ENCODE data around the gene USP49. TPM values are rescaled to one million over a fixed set of nuclear protein-coding genes. Genes with fewer than 3 reads are reported as not detected.

Gene USP49
- total and polyA plus RNA-seq, 12 donors, result 0.58 to 2.0 (median 1.7) TPM

DNA sequence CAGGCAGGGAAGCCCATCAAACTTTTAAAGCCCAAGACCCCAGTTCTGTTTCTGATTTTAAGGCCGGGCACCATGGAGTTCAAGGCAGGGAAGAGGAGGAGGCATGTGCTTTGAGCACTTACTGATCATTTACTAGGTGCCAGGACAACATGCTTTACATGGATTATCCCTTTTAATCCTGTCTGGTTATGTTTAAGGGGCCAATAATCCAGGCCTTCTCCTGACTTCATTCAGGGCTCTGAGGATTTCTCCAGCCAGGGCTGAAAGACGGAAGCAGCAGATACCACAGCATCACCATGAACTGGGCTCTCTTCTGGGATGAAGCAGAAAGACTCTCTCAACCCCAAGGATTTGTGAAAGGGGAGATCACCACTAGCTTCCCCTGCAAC is 42.3 kb upstream of the USP49 start:
- peaks cover 0 to 60% (median 35%) of the 10 kb centered on the region in 9 donors for H3K36me3 ChIP-seq
- H3K27me3 ChIP-seq, result no peaks in the 10 kb centered on the region
- 57 to 64% methylated on average over 2 of the region's 2 CpGs for WGBS, 2 donors
- no peak for DNase-seq
- intact Hi-C loops (cut with DNase I), result loop anchor here in 8 of 10 donors (2.0 to 5.0 kb wide), 5 partner anchors 17 to 155 kb away; partner anchors contain the start of genes TOMM6 (in 2 of the 8), BYSL (in 1 of the 8), MED20 (in 1 of the 8) and PRICKLE4 (in 1 of the 8)
- H3K27ac ChIP-seq, result peak overlapping the region in 8 of 10 donors; percentile 62 to 94 (median 89)
- TF ChIP-seq, protein P1, sequence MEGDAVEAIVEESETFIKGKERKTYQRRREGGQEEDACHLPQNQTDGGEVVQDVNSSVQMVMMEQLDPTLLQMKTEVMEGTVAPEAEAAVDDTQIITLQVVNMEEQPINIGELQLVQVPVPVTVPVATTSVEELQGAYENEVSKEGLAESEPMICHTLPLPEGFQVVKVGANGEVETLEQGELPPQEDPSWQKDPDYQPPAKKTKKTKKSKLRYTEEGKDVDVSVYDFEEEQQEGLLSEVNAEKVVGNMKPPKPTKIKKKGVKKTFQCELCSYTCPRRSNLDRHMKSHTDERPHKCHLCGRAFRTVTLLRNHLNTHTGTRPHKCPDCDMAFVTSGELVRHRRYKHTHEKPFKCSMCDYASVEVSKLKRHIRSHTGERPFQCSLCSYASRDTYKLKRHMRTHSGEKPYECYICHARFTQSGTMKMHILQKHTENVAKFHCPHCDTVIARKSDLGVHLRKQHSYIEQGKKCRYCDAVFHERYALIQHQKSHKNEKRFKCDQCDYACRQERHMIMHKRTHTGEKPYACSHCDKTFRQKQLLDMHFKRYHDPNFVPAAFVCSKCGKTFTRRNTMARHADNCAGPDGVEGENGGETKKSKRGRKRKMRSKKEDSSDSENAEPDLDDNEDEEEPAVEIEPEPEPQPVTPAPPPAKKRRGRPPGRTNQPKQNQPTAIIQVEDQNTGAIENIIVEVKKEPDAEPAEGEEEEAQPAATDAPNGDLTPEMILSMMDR (IDR thresholded peaks at IDR 0.05), result no peak
- peaks cover 26 to 69% (median 56%) of the 10 kb centered on the region in 9 donors for H3K4me1 ChIP-seq
- peak overlapping the region in 1 of 10 donors; percentile 99 for H3K4me3 ChIP-seq
- ATAC-seq, result no peak
- H3K9me3 ChIP-seq, result no peaks in the 10 kb centered on the region

DNA sequence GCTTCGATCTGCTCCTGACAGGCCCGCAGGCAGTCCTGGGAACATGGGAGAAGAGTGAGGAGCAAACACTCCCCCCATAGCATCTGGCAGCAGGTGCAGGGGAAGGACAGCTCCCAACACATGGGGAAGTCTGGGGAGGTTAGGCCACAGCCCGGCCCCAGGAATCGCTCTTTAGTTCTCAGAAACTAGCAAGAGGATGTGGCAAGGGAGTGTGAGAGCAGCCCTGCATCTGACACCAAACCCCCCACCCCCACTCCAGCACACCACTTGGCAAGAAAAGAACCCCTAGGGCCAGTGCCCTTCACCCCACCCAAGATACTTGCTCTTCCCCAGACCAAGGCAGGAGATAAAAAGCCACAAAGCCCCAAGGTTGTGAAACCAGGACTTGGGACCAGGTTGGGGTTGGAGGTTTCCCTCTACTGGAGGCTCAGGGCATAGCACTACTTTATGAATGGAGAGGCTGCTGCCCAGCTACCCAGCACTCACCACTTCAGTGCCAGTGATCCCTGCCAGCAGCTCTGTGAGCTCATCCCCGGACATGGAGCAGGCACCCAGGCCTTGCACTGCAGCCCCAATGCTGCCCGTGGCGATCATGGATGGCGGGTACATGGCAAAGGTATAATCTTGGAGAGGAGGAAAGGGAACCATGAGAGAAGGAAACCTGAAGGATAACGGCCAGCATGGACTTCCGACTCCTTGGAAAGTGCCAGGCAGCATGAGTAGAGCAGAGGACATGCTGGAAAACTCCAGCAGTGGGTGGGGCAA is 41.1 kb upstream of the USP49 start:
- Histone ChIP-seq H3K4me1 (peaks cover 26 to 64% (median 49%) of the 10 kb centered on the region in 9 donors), H3K27ac (peak overlapping the region in 8 of 10 donors; percentile 11 to 94 (median 88)), H3K36me3 (peaks cover 0 to 72% (median 47%) of the 10 kb centered on the region in 9 donors), H3K9me3 (no peaks in the 10 kb centered on the region), H3K4me3 (peak overlapping the region in 1 of 10 donors; percentile 11), H3K27me3 (no peaks in the 10 kb centered on the region)
- DNase-seq (peak; percentile 56 to 81), ATAC-seq (peak; percentile 46 to 79 (median 70))
- WGBS, 2 donors, result 46 to 50% methylated on average over 10 of the region's 10 CpGs
- intact Hi-C loops (cut with DNase I), result loop anchor here in 8 of 10 donors (2.0 to 5.0 kb wide), 5 partner anchors 15 to 154 kb away; partner anchors contain the start of genes TOMM6 (in 2 of the 8), BYSL (in 1 of the 8), MED20 (in 1 of the 8) and PRICKLE4 (in 1 of the 8)
- TF ChIP-seq, protein P1 (IDR thresholded peaks at IDR 0.05), result peak; percentile 67 to 85 (median 81)

GRCh38 chr6:41935685-41936072 is 40.5 kb upstream of the USP49 start:
- Histone ChIP-seq H3K27me3 (no peaks in the 10 kb centered on the region), H3K27ac (peak overlapping the region in 4 of 10 donors; percentile 9 to 94 (median 37)), H3K4me3 (no peak overlapping the region), H3K36me3 (peaks cover 0 to 78% (median 53%) of the 10 kb centered on the region in 9 donors), H3K4me1 (peaks cover 26 to 63% (median 48%) of the 10 kb centered on the region in 9 donors), H3K9me3 (no peaks in the 10 kb centered on the region)
- WGBS, 2 donors, result 76 to 79% methylated on average over 8 of the region's 8 CpGs
- TF ChIP-seq, protein P1 (IDR thresholded peaks at IDR 0.05), result no peak
- ATAC-seq (peak in 1 of 8 donors; percentile 5), DNase-seq (no peak)
- intact Hi-C loops (cut with DNase I), result loop anchor here in 8 of 10 donors (2.0 to 5.0 kb wide), 5 partner anchors 15 to 153 kb away; partner anchors contain the start of genes TOMM6 (in 2 of the 8), BYSL (in 1 of the 8), MED20 (in 1 of the 8) and PRICKLE4 (in 1 of the 8)

GRCh38 chr6:41935193-41935574 is 40.0 kb upstream of the USP49 start:
- Histone ChIP-seq H3K27ac (peak overlapping the region in 2 of 10 donors; percentile 26 to 94), H3K4me1 (peaks cover 22 to 58% (median 43%) of the 10 kb centered on the region in 9 donors), H3K4me3 (no peak overlapping the region), H3K27me3 (no peaks in the 10 kb centered on the region), H3K9me3 (no peaks in the 10 kb centered on the region), H3K36me3 (peaks cover 0 to 83% (median 58%) of the 10 kb centered on the region in 9 donors)
- no peak for ATAC-seq
- DNase-seq, result no peak
- 67 to 75% methylated on average over 1 of the region's 1 CpG for WGBS, 2 donors
- TF ChIP-seq, protein P1 (IDR thresholded peaks at IDR 0.05), result no peak
- intact Hi-C loops (cut with DNase I), result loop anchor here in 7 of 10 donors (5.0 kb wide), 3 partner anchors 107 to 153 kb away; partner anchors contain the start of genes TOMM6 (in 2 of the 7) and PRICKLE4 (in 1 of the 7)

Data from heart right ventricle (tissue), 16 donors.